Measurements from ENCODE around the gene CLDN5. TPM values are rescaled to one million over a fixed set of nuclear protein-coding genes. Genes with fewer than 3 reads are reported as not detected.

Gene CLDN5
- total RNA-seq, 5 donors from 2014 or later (not counting 1 experiment from before 2014, with no cell fraction given): 0.36 to 0.98 (median 0.85) TPM; not detected in 1

DNA sequence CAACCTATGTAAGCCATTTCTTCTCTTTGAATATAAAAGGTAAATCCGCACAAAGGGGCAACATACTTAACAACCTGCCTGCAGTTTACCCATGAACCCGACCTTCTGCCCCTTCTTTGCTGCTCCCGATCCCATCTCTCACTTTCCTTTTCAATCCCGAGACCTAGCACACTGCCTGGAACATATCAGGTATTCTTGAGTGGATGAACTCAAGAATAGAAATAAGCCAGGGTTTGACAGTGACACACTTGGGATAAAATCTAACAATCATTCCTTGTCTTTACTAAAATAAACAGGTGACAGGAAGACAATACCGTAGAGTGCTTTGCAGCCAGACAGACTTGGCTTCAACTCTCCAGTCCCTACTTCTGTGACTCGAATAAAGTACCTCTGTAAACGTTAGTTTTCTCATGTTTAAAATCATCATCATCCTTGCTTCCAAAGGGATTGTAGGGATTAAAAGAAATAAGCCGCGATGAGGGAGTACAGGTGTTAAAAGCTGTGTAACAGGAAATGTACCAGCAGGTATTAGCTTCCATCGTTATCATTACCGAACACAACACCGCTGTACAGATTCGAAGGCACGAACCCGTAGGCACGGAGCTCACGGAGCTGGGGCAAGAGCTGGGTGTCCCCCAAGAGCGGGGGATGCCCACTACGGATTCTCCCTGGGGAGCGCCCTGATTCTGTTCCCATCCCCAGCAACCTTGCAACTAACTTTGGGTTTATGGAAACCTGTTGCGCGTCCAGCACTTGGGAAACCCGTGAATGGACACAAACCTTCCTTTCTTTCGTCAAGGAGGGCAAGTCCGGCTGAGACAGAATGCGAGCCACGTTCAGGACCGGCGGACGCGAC is 45.9 kb downstream of the CLDN5 start:
- H3K9me3 ChIP-seq: no peaks in the 10 kb centered on the region
- no peaks in the 10 kb centered on the region for H3K27me3 ChIP-seq (replicated peaks in 1 of 2; ENCODE audit: control insufficient read depth in 2 of 2, extremely low read depth in 1 of 2, insufficient read depth in 2 of 2, low read length in 1 of 2)
- H3K27ac Mint-ChIP-seq: peak overlapping the region; percentile 84 to 88
- H3K4me1 Mint-ChIP-seq: peaks cover 33 to 43% (median 36%) of the 10 kb centered on the region in 3 donors
- DNase-seq: peak in 17 of 35 experiments; percentile 2 to 54 (median 14)
- H3K4me3 Mint-ChIP-seq: peak overlapping the region; percentile 84 to 93 (median 93)
- peaks cover 11 to 13% of the 10 kb centered on the region in 2 experiments for H3K4me1 ChIP-seq (ENCODE audit: control insufficient read depth in 1 of 2, extremely low read depth in 1 of 2, insufficient read depth in 2 of 2, low read length in 2 of 2)
- peaks cover 18 to 25% of the 10 kb centered on the region in 2 donors for H3K36me3 ChIP-seq (ENCODE audit: control insufficient read depth in 2 of 2, extremely low read depth in 1 of 2, insufficient read depth in 1 of 2, low read length in 1 of 2)
- no peaks in the 10 kb centered on the region for H3K9me3 Mint-ChIP-seq
- POLR2A ChIA-PET: no interaction called here
- CTCF ChIA-PET: interaction anchor here (0.5 to 2.2 kb wide), 5 partner anchors 12 to 334 kb away, joined by 3 to 7 read pairs (median 3); partner anchors contain the start of gene ESS2 (in 1 of the 2)
- H3K36me3 Mint-ChIP-seq: peaks cover 13% of the 10 kb centered on the region
- WGBS (ENCODE audit: insufficient coverage): under 1% methylated on average over 21 of the region's 31 CpGs
- peak overlapping the region; percentile 71 to 86 for H3K4me3 ChIP-seq (ENCODE audit: control insufficient read depth in 1 of 2, extremely low read depth in 1 of 2, low read length in 1 of 2)
- H3K27me3 Mint-ChIP-seq: no peaks in the 10 kb centered on the region
- no peak for ATAC-seq (replicated peaks in 1 of 4)
- peak overlapping the region; percentile 35 for H3K27ac ChIP-seq (ENCODE audit: low read length)

DNA sequence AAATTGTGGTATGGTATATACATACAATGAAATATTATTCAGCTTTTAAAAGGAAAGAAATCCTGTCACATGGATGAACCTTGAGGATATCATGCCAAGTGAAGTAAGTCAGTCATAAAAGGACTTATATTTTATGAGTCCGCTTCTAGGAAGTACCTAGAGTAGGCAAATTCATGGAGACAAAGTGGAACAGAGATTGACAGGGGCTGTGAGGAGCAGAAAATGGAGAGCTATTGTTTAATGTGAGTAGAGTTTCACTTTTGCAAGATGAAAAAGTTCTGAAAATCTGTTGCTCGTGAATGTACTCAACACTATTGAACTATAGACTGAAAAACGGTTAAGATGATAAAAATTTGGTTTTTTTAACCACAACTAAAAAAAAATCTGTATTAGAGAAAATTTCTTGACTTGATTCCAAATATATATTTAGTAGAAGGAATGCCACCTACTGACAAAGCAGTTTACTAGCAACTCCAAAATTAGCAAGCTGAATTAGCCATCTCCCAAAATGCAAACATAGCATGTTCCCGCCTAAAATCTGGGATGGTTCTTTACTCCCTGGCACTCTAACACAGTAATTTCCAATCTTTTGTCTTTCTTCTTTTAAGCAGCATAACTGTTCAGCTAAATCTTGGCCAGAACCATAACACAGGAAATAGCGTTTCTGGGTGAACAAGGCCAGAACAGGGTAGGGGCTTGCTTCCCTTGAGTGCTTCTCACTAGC is 46.7 kb downstream of the CLDN5 start:
- WGBS (ENCODE audit: insufficient coverage): 39% methylated on average over 2 of the region's 5 CpGs
- peak in 1 of 35 experiments; percentile 34 for DNase-seq
- CTCF ChIA-PET: interaction anchor here (0.6 to 2.2 kb wide), 6 partner anchors 11 to 1106 kb away, joined by 3 to 7 read pairs (median 4); no protein-coding TSS in a partner anchor
- peak overlapping the region; percentile 25 for H3K27ac ChIP-seq (ENCODE audit: low read length)
- Mint-ChIP-seq H3K27ac (peak overlapping the region; percentile 84 to 88), H3K4me3 (peak overlapping the region; percentile 84 to 93 (median 93)), H3K27me3 (no peaks in the 10 kb centered on the region), H3K36me3 (peaks cover 18% of the 10 kb centered on the region), H3K9me3 (no peaks in the 10 kb centered on the region), H3K4me1 (peaks cover 33 to 43% (median 36%) of the 10 kb centered on the region in 3 donors)
- H3K9me3 ChIP-seq: no peaks in the 10 kb centered on the region
- peak overlapping the region; percentile 71 to 86 for H3K4me3 ChIP-seq (ENCODE audit: control insufficient read depth in 1 of 2, extremely low read depth in 1 of 2, low read length in 1 of 2)
- peaks cover 21 to 32% of the 10 kb centered on the region in 2 donors for H3K36me3 ChIP-seq (ENCODE audit: control insufficient read depth in 2 of 2, extremely low read depth in 1 of 2, insufficient read depth in 1 of 2, low read length in 1 of 2)
- POLR2A ChIA-PET: no interaction called here
- peaks cover 11 to 13% of the 10 kb centered on the region in 2 experiments for H3K4me1 ChIP-seq (ENCODE audit: control insufficient read depth in 1 of 2, extremely low read depth in 1 of 2, insufficient read depth in 2 of 2, low read length in 2 of 2)
- no peaks in the 10 kb centered on the region for H3K27me3 ChIP-seq (replicated peaks in 1 of 2; ENCODE audit: control insufficient read depth in 2 of 2, extremely low read depth in 1 of 2, insufficient read depth in 2 of 2, low read length in 1 of 2)
- ATAC-seq (replicated peaks in 1 of 4): no peak

DNA sequence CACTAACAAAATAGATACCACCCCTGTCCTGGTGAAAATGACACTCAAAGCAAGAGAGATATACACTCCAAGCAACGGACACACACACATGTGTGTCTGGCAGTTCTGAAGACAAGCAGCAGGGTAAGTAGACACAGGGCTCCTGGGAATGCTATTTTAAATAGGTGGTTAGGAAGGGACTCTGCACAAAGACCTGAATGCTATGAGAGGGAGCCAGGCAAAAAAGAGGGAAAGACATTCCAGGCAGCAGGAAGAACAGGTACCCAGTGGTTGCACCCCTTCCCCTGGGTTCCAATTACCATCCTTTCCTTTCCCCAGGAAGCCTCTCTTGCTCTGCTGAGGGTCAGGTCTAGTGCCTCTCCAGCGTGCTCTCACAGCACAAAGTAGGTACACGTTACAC is 48.2 kb downstream of the CLDN5 start:
- Mint-ChIP-seq H3K27ac (no peak overlapping the region), H3K27me3 (no peaks in the 10 kb centered on the region), H3K9me3 (no peaks in the 10 kb centered on the region), H3K4me1 (peaks cover 33 to 43% (median 38%) of the 10 kb centered on the region in 3 donors), H3K36me3 (peaks cover 31% of the 10 kb centered on the region), H3K4me3 (no peak overlapping the region)
- WGBS (ENCODE audit: insufficient coverage): 100% methylated on average over 1 of the region's 3 CpGs
- Histone ChIP-seq H3K4me3 (ENCODE audit: control insufficient read depth in 1 of 2, extremely low read depth in 1 of 2, low read length in 1 of 2) (no peak overlapping the region), H3K27me3 (replicated peaks in 1 of 2; ENCODE audit: control insufficient read depth in 2 of 2, extremely low read depth in 1 of 2, insufficient read depth in 2 of 2, low read length in 1 of 2) (no peaks in the 10 kb centered on the region), H3K36me3 (ENCODE audit: control insufficient read depth in 2 of 2, extremely low read depth in 1 of 2, insufficient read depth in 1 of 2, low read length in 1 of 2) (peaks cover 25 to 46% of the 10 kb centered on the region in 2 donors), H3K27ac (ENCODE audit: low read length) (no peak overlapping the region), H3K9me3 (no peaks in the 10 kb centered on the region), H3K4me1 (ENCODE audit: control insufficient read depth in 1 of 2, extremely low read depth in 1 of 2, insufficient read depth in 2 of 2, low read length in 2 of 2) (peaks cover 11 to 13% of the 10 kb centered on the region in 2 experiments)
- CTCF ChIA-PET: interaction anchor here in 1 of 2 donors (0.6 kb wide), 1 partner anchor 25 kb away, joined by 4 read pairs; no protein-coding TSS in a partner anchor
- DNase-seq (no peak), ATAC-seq (replicated peaks in 1 of 4) (no peak)
- POLR2A ChIA-PET: interaction anchor here in 1 of 2 donors (0.7 kb wide), 1 partner anchor 96 kb away, joined by 11 read pairs; no protein-coding TSS in a partner anchor

DNA sequence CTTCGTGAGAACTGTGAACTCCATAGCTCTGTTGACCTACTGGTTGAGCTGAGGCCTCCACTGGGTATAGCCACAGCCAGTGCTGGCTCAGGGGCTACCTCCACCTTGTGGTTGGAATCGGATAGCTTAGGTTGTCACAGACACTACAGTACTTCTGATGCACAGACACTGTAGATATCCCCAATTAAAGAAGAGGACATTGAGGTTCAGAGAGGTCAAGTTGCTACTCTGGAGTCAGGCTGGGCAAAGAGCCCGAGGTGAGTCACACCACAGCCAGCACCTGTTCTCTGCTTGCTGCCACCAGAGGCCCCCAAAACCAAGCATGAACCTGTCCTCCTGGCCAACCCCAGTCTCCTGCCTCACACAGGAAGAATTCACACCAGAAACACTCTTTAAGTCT is 50.6 kb downstream of the CLDN5 start:
- peaks cover 30 to 44% (median 33%) of the 10 kb centered on the region in 3 donors for H3K4me1 Mint-ChIP-seq
- no peak overlapping the region for H3K27ac ChIP-seq (ENCODE audit: low read length)
- DNase-seq (no peak), ATAC-seq (replicated peaks in 1 of 4) (no peak)
- H3K27me3 Mint-ChIP-seq: no peaks in the 10 kb centered on the region
- H3K9me3 Mint-ChIP-seq: no peaks in the 10 kb centered on the region
- peaks cover 46% of the 10 kb centered on the region for H3K36me3 Mint-ChIP-seq
- no peak overlapping the region for H3K4me3 Mint-ChIP-seq
- no peaks in the 10 kb centered on the region for H3K27me3 ChIP-seq (replicated peaks in 1 of 2; ENCODE audit: control insufficient read depth in 2 of 2, extremely low read depth in 1 of 2, insufficient read depth in 2 of 2, low read length in 1 of 2)
- H3K4me1 ChIP-seq (ENCODE audit: control insufficient read depth in 1 of 2, extremely low read depth in 1 of 2, insufficient read depth in 2 of 2, low read length in 2 of 2): peaks cover 7 to 11% of the 10 kb centered on the region in 2 experiments
- H3K4me3 ChIP-seq (ENCODE audit: control insufficient read depth in 1 of 2, extremely low read depth in 1 of 2, low read length in 1 of 2): no peak overlapping the region
- H3K27ac Mint-ChIP-seq: no peak overlapping the region
- POLR2A ChIA-PET: no interaction called here
- WGBS (ENCODE audit: insufficient coverage): 85% methylated on average over 2 of the region's 3 CpGs
- peaks cover 41 to 69% of the 10 kb centered on the region in 2 donors for H3K36me3 ChIP-seq (ENCODE audit: control insufficient read depth in 2 of 2, extremely low read depth in 1 of 2, insufficient read depth in 1 of 2, low read length in 1 of 2)
- CTCF ChIA-PET: interaction anchor here (1.0 to 1.5 kb wide), 3 partner anchors 24 to 157 kb away, joined by 3 read pairs; no protein-coding TSS in a partner anchor
- H3K9me3 ChIP-seq: no peaks in the 10 kb centered on the region

Other genes starting within 250 kb of the CLDN5 start
- gene CLTCL1, start 232.7 kb downstream of the CLDN5 start, total RNA-seq: 1 to 10 TPM in 4 of 5 donors, under 1 TPM in 1; 0.63 to 3.9 (median 1.6) TPM
- gene HIRA, start 92.7 kb downstream of the CLDN5 start, total RNA-seq: 10 to 100 TPM; 24.4 to 31.4 (median 29.2) TPM
- gene MRPL40, start 91.9 kb downstream of the CLDN5 start, total RNA-seq: 10 to 100 TPM; 12.1 to 16.1 (median 12.3) TPM
- 10 to 100 TPM; 34.5 to 41.3 (median 40.9) TPM for gene C22orf39, start 76.7 kb downstream of the CLDN5 start, total RNA-seq
- 10 to 100 TPM; 52.9 to 85.1 (median 60.0) TPM for gene UFD1, start 45.2 kb downstream of the CLDN5 start, total RNA-seq
- gene CDC45, start 44.5 kb downstream of the CLDN5 start, total RNA-seq: 1 to 10 TPM in 4 of 5 donors, under 1 TPM in 1; 0.56 to 2.7 (median 2.2) TPM
- gene SEPTIN5, start 190.1 kb upstream of the CLDN5 start, total RNA-seq: 1 to 10 TPM in 3 of 5 donors, under 1 TPM in 2; 0.33 to 3.2 (median 1.2) TPM
- gene GP1BB, start 199.1 kb upstream of the CLDN5 start, total RNA-seq: 1 to 10 TPM in 1 of 5 donors, under 1 TPM in 4; 0.19 to 2.1 (median 0.36) TPM
- gene TBX1, start 236.4 kb upstream of the CLDN5 start, total RNA-seq: under 1 TPM in 1 of 5 donors, not detected in 4; 0.20 TPM